Chondrocyte (in vitro differentiated cells): ENCODE data around the gene GAK. TPM values are rescaled to one million over a fixed set of nuclear protein-coding genes. Genes with fewer than 3 reads are reported as not detected.

Experiments used
- DNase-seq: peaks from one replicate; pipeline ENCODE4 v3.0.0; 2021; ENCODE audit warnings: mixed read lengths, low spot score
- H3K27ac Mint-ChIP-seq: one replicate; pipeline ENCODE4 v1.8.0; 2021; ENCODE audit warnings: mild to moderate bottlenecking, moderate library complexity, mixed read lengths; ENCODE audit not compliant: unreplicated experiment
- H3K27me3 Mint-ChIP-seq: 2 replicates; pipeline ENCODE4 v1.8.0; 2021; ENCODE audit warnings: low read depth, mixed read lengths
- H3K36me3 Mint-ChIP-seq: 2 replicates; pipeline ENCODE4 v1.8.0; 2021; ENCODE audit warnings: low read depth, mixed read lengths
- H3K4me1 Mint-ChIP-seq: 2 replicates; pipeline ENCODE4 v1.8.0; 2021; ENCODE audit warnings: low read depth, mild to moderate bottlenecking, mixed read lengths
- H3K4me3 Mint-ChIP-seq: one replicate; pipeline ENCODE4 v1.8.0; 2021; ENCODE audit warnings: mild to moderate bottlenecking, moderate library complexity, mixed read lengths; ENCODE audit not compliant: unreplicated experiment
- H3K9me3 Mint-ChIP-seq: 2 replicates; pipeline ENCODE4 v1.8.0; 2021; ENCODE audit warnings: low read depth, mixed read lengths
- total RNA-seq: library from RNA; stranded (reverse); gene quantifications from 3 replicates; pipeline ENCODE4 v1.2.1, GENCODE V29; 2021
- TF ChIP-seq, protein P1 (sequence below): fragments of 200-600 bp; sonication (generic); IDR thresholded peaks from 2 replicates; pipeline ENCODE4 v1.5.0; 2021; ENCODE audit warnings: antibody characterized with exemption, mild to moderate bottlenecking, moderate library complexity

The GAK gene
- total RNA-seq, 1 donor from 2014 or later, result 61.4 TPM

GRCh38 chr4:866068-866760, 65.9 kb downstream of the GAK start:
- peaks cover 48% of the 10 kb centered on the region for H3K36me3 Mint-ChIP-seq
- no peaks in the 10 kb centered on the region for H3K27me3 Mint-ChIP-seq

GRCh38 chr4:865572-865971, 66.5 kb downstream of the GAK start:
- no peak overlapping the region for H3K4me3 Mint-ChIP-seq
- TF ChIP-seq, protein P1, sequence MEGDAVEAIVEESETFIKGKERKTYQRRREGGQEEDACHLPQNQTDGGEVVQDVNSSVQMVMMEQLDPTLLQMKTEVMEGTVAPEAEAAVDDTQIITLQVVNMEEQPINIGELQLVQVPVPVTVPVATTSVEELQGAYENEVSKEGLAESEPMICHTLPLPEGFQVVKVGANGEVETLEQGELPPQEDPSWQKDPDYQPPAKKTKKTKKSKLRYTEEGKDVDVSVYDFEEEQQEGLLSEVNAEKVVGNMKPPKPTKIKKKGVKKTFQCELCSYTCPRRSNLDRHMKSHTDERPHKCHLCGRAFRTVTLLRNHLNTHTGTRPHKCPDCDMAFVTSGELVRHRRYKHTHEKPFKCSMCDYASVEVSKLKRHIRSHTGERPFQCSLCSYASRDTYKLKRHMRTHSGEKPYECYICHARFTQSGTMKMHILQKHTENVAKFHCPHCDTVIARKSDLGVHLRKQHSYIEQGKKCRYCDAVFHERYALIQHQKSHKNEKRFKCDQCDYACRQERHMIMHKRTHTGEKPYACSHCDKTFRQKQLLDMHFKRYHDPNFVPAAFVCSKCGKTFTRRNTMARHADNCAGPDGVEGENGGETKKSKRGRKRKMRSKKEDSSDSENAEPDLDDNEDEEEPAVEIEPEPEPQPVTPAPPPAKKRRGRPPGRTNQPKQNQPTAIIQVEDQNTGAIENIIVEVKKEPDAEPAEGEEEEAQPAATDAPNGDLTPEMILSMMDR, result no peak
- no peak for DNase-seq
- H3K9me3 Mint-ChIP-seq, result peaks cover 9% of the 10 kb centered on the region
- no peak overlapping the region for H3K27ac Mint-ChIP-seq
- no peaks in the 10 kb centered on the region for H3K27me3 Mint-ChIP-seq
- no peaks in the 10 kb centered on the region for H3K4me1 Mint-ChIP-seq
- peaks cover 50% of the 10 kb centered on the region for H3K36me3 Mint-ChIP-seq

More at GRCh38 chr4:866068-866760, 65.9 kb downstream of the GAK start:
- no peak for DNase-seq
- TF ChIP-seq, protein P1, result no peak
- peaks cover 9% of the 10 kb centered on the region for H3K9me3 Mint-ChIP-seq
- no peak overlapping the region for H3K4me3 Mint-ChIP-seq
- no peaks in the 10 kb centered on the region for H3K4me1 Mint-ChIP-seq
- H3K27ac Mint-ChIP-seq, result no peak overlapping the region

GRCh38 chr4:865121-865465, 67.0 kb downstream of the GAK start:
- peaks cover 9% of the 10 kb centered on the region for H3K9me3 Mint-ChIP-seq
- no peaks in the 10 kb centered on the region for H3K4me1 Mint-ChIP-seq
- H3K36me3 Mint-ChIP-seq, result peaks cover 50% of the 10 kb centered on the region
- H3K27me3 Mint-ChIP-seq, result no peaks in the 10 kb centered on the region
- TF ChIP-seq, protein P1, result no peak
- no peak for DNase-seq
- H3K4me3 Mint-ChIP-seq, result no peak overlapping the region
- no peak overlapping the region for H3K27ac Mint-ChIP-seq

GRCh38 chr4:864456-865120, 67.5 kb downstream of the GAK start:
- Mint-ChIP-seq H3K36me3 (peaks cover 47% of the 10 kb centered on the region), H3K27ac (no peak overlapping the region), H3K27me3 (no peaks in the 10 kb centered on the region), H3K9me3 (peaks cover 9% of the 10 kb centered on the region), H3K4me3 (no peak overlapping the region), H3K4me1 (no peaks in the 10 kb centered on the region)
- TF ChIP-seq, protein P1, result no peak
- no peak for DNase-seq

- no peak overlapping the region for H3K27ac Mint-ChIP-seq
- TF ChIP-seq, protein P1, result no peak
- peak; percentile 49 for DNase-seq
- H3K4me3 Mint-ChIP-seq, result no peak overlapping the region
- peaks cover 9% of the 10 kb centered on the region for H3K9me3 Mint-ChIP-seq
- no peaks in the 10 kb centered on the region for H3K4me1 Mint-ChIP-seq
- H3K27me3 Mint-ChIP-seq, result no peaks in the 10 kb centered on the region
- H3K36me3 Mint-ChIP-seq, result peaks cover 60% of the 10 kb centered on the region
Observed at GRCh38 chr4:860561-860960, 71.6 kb downstream of the GAK start.
